H1 (cell line): Measurements from ENCODE around the gene GSE1. TPM values are rescaled to one million over a fixed set of nuclear protein-coding genes. Genes with fewer than 3 reads are reported as not detected.
A peak's percentile ranks its signal among the peaks of the same experiment; 100 is the strongest.

ENCODE experiments used
- CTCF ChIA-PET: fragments of 300-600 bp; sonication (Branson Sonifier 250); formaldehyde crosslinking; loops from one replicate; lab custom pipeline; 2021; ENCODE audit not compliant: partially characterized antibody; lab: Charles Lee
- POLR2A ChIA-PET: fragments of 300-600 bp; sonication (Branson Sonifier 250); formaldehyde crosslinking; loops from one replicate; lab custom pipeline; 2021; ENCODE audit warnings: inconsistent platforms; ENCODE audit not compliant: partially characterized antibody; lab: Charles Lee
- DNase-seq, 2 experiments: peaks; one replicate each; pipeline versions ENCODE4 v3.0.0 to v3.0.0-alpha.2; 2010 to 2022; ENCODE audit warnings: low spot score in 2 of 2, low read depth in 1 of 2, mixed read lengths in 1 of 2
- FAIRE-seq: peaks from 2 replicates; lab custom pipeline; 2011; peaks lifted over from hg19 to GRCh38; lab: Jason Lieb, UNC
- H2AFZ ChIP-seq: 2 replicates; pipeline ENCODE4 v1.8.1; 2012; ENCODE audit warnings: low read length, inconsistent platforms
- H2AK5ac ChIP-seq: 2 replicates; pipeline ENCODE4 v1.6.1; 2013; ENCODE audit warnings: low read depth, low read length
- H2BK120ac ChIP-seq: replicated peaks from 2 replicates; pipeline ENCODE3; 2013; ENCODE audit warnings: low read depth, low read length, inconsistent platforms
- H2BK12ac ChIP-seq: 2 replicates; pipeline ENCODE4 v1.6.1; 2013; ENCODE audit warnings: low read depth, low read length
- H2BK15ac ChIP-seq: 2 replicates; pipeline ENCODE4 v1.6.1; 2013; ENCODE audit warnings: low read length
- H2BK20ac ChIP-seq: 2 replicates; pipeline ENCODE4 v1.6.1; 2013; ENCODE audit warnings: low read length
- H2BK5ac ChIP-seq: 2 replicates; pipeline ENCODE4 v1.6.1; 2013; ENCODE audit warnings: low read depth, low read length
- H3K14ac ChIP-seq: 2 replicates; pipeline ENCODE4 v1.6.1; 2013; ENCODE audit warnings: inconsistent platforms; ENCODE audit not compliant: insufficient read length
- H3K18ac ChIP-seq: 2 replicates; pipeline ENCODE4 v1.6.1; 2013; ENCODE audit warnings: low read length; ENCODE audit errors: extremely low read depth
- H3K23ac ChIP-seq: 2 replicates; pipeline ENCODE4 v1.6.1; 2013; ENCODE audit warnings: inconsistent platforms; ENCODE audit not compliant: insufficient read length
- H3K23me2 ChIP-seq: 2 replicates; pipeline ENCODE4 v1.6.1; 2013; ENCODE audit warnings: low read depth, low read length
- H3K27ac ChIP-seq: 2 replicates; pipeline ENCODE4 v1.6.1; 2011; ENCODE audit warnings: low read depth, low read length, inconsistent platforms
- H3K27me3 ChIP-seq, 4 experiments: replicated peaks in 1 of 4; 1 replicate in 1 of 4; 2 replicates in 3 of 4; pipeline versions ENCODE4 v1.6.1 to v1.8.1; 2011 to 2013; ENCODE audit warnings: low read length in 3 of 4, mild to moderate bottlenecking in 3 of 4, inconsistent platforms in 2 of 4, mixed read lengths in 2 of 4, moderate library complexity in 1 of 4; ENCODE audit not compliant: control insufficient read depth in 3 of 4, insufficient read depth in 3 of 4; ENCODE audit errors: extremely low read depth in 1 of 4
- H3K36me3 ChIP-seq, 4 experiments: 2 replicates each; pipeline versions ENCODE4 v1.6.1 to v1.8.1; 2011 to 2013; ENCODE audit warnings: mild to moderate bottlenecking in 4 of 4, low read length in 3 of 4, moderate library complexity in 2 of 4, control low read depth in 1 of 4, inconsistent platforms in 1 of 4; ENCODE audit not compliant: insufficient read depth in 4 of 4, control insufficient read depth in 2 of 4
- H3K4ac ChIP-seq: replicated peaks from 2 replicates; pipeline ENCODE3; 2013; ENCODE audit warnings: low read length, low read depth, mixed read lengths, inconsistent platforms; ENCODE audit not compliant: insufficient read length
- H3K4me1 ChIP-seq, 4 experiments: replicated peaks in 1 of 4; 1 replicate in 1 of 4; 2 replicates in 3 of 4; pipeline versions ENCODE4 v1.6.1 to v1.8.1; 2011 to 2013; ENCODE audit warnings: low read length in 3 of 4, inconsistent platforms in 2 of 4, mixed read lengths in 1 of 4; ENCODE audit not compliant: insufficient read depth in 4 of 4, control insufficient read depth in 3 of 4
- H3K4me2 ChIP-seq, 2 experiments: 2 replicates each; pipeline versions ENCODE4 v1.6.1 to v1.8.1; 2011 to 2013; ENCODE audit warnings: low read depth in 2 of 2, low read length in 2 of 2, control low read depth in 1 of 2, inconsistent platforms in 1 of 2, mild to moderate bottlenecking in 1 of 2; ENCODE audit not compliant: insufficient read depth in 1 of 2
- H3K4me3 ChIP-seq, 4 experiments: fragments of 200-600, 300-600 bp in 1 of 4; sonication (generic), shearing (Covaris generic), sonication (Bioruptor Twin) in 1 of 4; 2 replicates each; pipeline versions ENCODE4 v1.5.1 to v1.8.1; 2011 to 2016; ENCODE audit warnings: low read length in 4 of 4, low read depth in 3 of 4, control low read depth in 2 of 4, inconsistent platforms in 2 of 4, mild to moderate bottlenecking in 2 of 4, mixed read lengths in 1 of 4, moderate library complexity in 1 of 4; ENCODE audit not compliant: insufficient read depth in 2 of 4; ENCODE audit errors: extremely low read depth in 1 of 4
- H3K56ac ChIP-seq: replicated peaks from 2 replicates; pipeline ENCODE3; 2013; ENCODE audit warnings: low read depth, mild to moderate bottlenecking, mixed read lengths, low read length, inconsistent platforms; ENCODE audit not compliant: insufficient read length
- H3K79me1 ChIP-seq: 2 replicates; pipeline ENCODE4 v1.6.1; 2013; ENCODE audit warnings: low read depth, low read length, control low read depth
- H3K79me2 ChIP-seq, 2 experiments: 2 replicates each; pipeline versions ENCODE4 v1.6.1 to v1.8.1; 2012 to 2013; ENCODE audit warnings: low read length in 2 of 2, mild to moderate bottlenecking in 2 of 2, inconsistent platforms in 1 of 2; ENCODE audit not compliant: insufficient read depth in 2 of 2, control insufficient read depth in 1 of 2
- H3K9ac ChIP-seq, 4 experiments: replicated peaks in 1 of 4; 1 replicate in 1 of 4; 2 replicates in 3 of 4; pipeline versions ENCODE4 v1.6.1 to v1.8.1; 2011 to 2013; ENCODE audit warnings: low read depth in 3 of 4, low read length in 3 of 4, control low read depth in 2 of 4, mild to moderate bottlenecking in 2 of 4, moderate library complexity in 2 of 4, inconsistent platforms in 1 of 4; ENCODE audit errors: extremely low read depth in 1 of 4
- H3K9me3 ChIP-seq, 2 experiments: 2 replicates each; pipeline versions ENCODE4 v1.6.1 to v1.8.1; 2012 to 2013; ENCODE audit warnings: mild to moderate bottlenecking in 2 of 2, moderate library complexity in 2 of 2, control low read depth in 1 of 2, inconsistent platforms in 1 of 2, low read depth in 1 of 2, low read length in 1 of 2, mixed read lengths in 1 of 2; ENCODE audit not compliant: insufficient read depth in 2 of 2
- H4K20me1 ChIP-seq, 2 experiments: replicated peaks in 1 of 2; 2 replicates each; pipeline versions ENCODE3 to v1.8.1; 2011 to 2013; ENCODE audit warnings: inconsistent platforms in 2 of 2, low read length in 2 of 2, mild to moderate bottlenecking in 1 of 2; ENCODE audit not compliant: insufficient read depth in 2 of 2, control insufficient read depth in 1 of 2
- H4K5ac ChIP-seq: 2 replicates; pipeline ENCODE4 v1.6.1; 2013; ENCODE audit warnings: low read length, low read depth, mixed read lengths, inconsistent platforms; ENCODE audit not compliant: insufficient read length
- H4K8ac ChIP-seq: 2 replicates; pipeline ENCODE4 v1.8.0; 2013; ENCODE audit warnings: mild to moderate bottlenecking, moderate library complexity, low read length, inconsistent platforms; ENCODE audit not compliant: insufficient read depth; ENCODE audit errors: extremely low read depth
- H4K91ac ChIP-seq: replicated peaks from 2 replicates; pipeline ENCODE3; 2013; ENCODE audit warnings: low read length, mixed read lengths, inconsistent platforms; ENCODE audit not compliant: insufficient read length
- CBX8 ChIP-seq: fragments of 300-800, 300-1000 bp; sonication (generic); IDR thresholded peaks from 2 replicates; pipeline ENCODE4 v1.7.1; 2016; ENCODE audit warnings: low read depth, low read length, borderline replicate concordance
- CTBP2 ChIP-seq: IDR thresholded peaks from 2 replicates; pipeline ENCODE4 v1.7.0; 2011; ENCODE audit warnings: borderline replicate concordance, mild to moderate bottlenecking, moderate library complexity, mixed read lengths, low read length; ENCODE audit not compliant: insufficient read depth, insufficient read length
- FOSL1 ChIP-seq: IDR thresholded peaks from 2 replicates; pipeline ENCODE4 v1.6.1; 2011; ENCODE audit warnings: mild to moderate bottlenecking, low read depth, low read length, moderate library complexity; ENCODE audit not compliant: insufficient read depth
- KDM1A ChIP-seq: fragments of 200-600, 300-600 bp; sonication (generic); IDR thresholded peaks from 2 replicates; pipeline ENCODE4 v1.7.1; 2016; ENCODE audit warnings: mild to moderate bottlenecking, low read length, borderline replicate concordance
- KDM5A ChIP-seq: fragments of 200-600 bp; IDR thresholded peaks from 2 replicates; pipeline ENCODE4 v1.7.1; 2012; ENCODE audit warnings: mild to moderate bottlenecking, low read length, inconsistent platforms, mixed read lengths
- MAFK ChIP-seq: IDR thresholded peaks from 2 replicates; pipeline ENCODE4 v1.6.1; 2012; ENCODE audit warnings: low read depth, mild to moderate bottlenecking, improper control_type of control experiment, low read length
- POLR2AphosphoS5 ChIP-seq: IDR thresholded peaks from 2 replicates; pipeline ENCODE4 v1.6.1; 2011; ENCODE audit warnings: low read depth, low read length
- RFX5 ChIP-seq: IDR thresholded peaks from 2 replicates; pipeline ENCODE4 v1.6.1; 2011; ENCODE audit warnings: low read depth, low read length, improper control_type of control experiment, borderline replicate concordance
- SP4 ChIP-seq: IDR thresholded peaks from 2 replicates; pipeline ENCODE4 v1.6.1; 2012; ENCODE audit warnings: low read length, inconsistent platforms
- SRF ChIP-seq: IDR thresholded peaks from 2 replicates; pipeline ENCODE4 v1.6.1; 2011; ENCODE audit warnings: mild to moderate bottlenecking, low read depth, low read length, moderate library complexity
- TAF1 ChIP-seq: IDR thresholded peaks from 2 replicates; pipeline ENCODE4 v1.6.1; 2011; ENCODE audit warnings: mild to moderate bottlenecking, low read depth, low read length
- TBP ChIP-seq: IDR thresholded peaks from 2 replicates; pipeline ENCODE4 v1.6.1; 2011; ENCODE audit warnings: low read depth, low read length, improper control_type of control experiment
- TEAD4 ChIP-seq: IDR thresholded peaks from 2 replicates; pipeline ENCODE4 v1.6.1; 2012; ENCODE audit warnings: low read depth, low read length, inconsistent platforms, mixed read lengths
- YY1 ChIP-seq: IDR thresholded peaks from 2 replicates; pipeline ENCODE4 v1.6.1; 2011; ENCODE audit warnings: low read depth, mild to moderate bottlenecking, low read length
- WGBS, 2 experiments: shearing (Covaris generic) in 1 of 2; methylation state at CpG; one replicate each; pipeline versions ENCODE4 v1.1.6 to v1.1.7; 2013 to 2015; ENCODE audit warnings: low lambda C conversion rate in 2 of 2, mixed read lengths in 2 of 2, inconsistent platforms in 1 of 2, low coverage in 1 of 2, missing lambda C conversion rate in 1 of 2; ENCODE audit not compliant: insufficient replicate concordance in 2 of 2, insufficient coverage in 1 of 2, insufficient read length in 1 of 2; ENCODE audit errors: extremely low coverage in 1 of 2, missing lambda C conversion rate in 1 of 2; 5-methylcytosine and 5-hydroxymethylcytosine counted together
- polyA plus RNA-seq, 7 experiments: library from polyadenylated mRNA; depleted of rRNA in 3 of 7; stranded (reverse) in 5 of 7; unstranded in 2 of 7; fragments of >200 nt in 5 of 7; fragments of 200-250 nt in 2 of 7; gene quantifications; 1 replicate in 5 of 7; 2 replicates in 1 of 7; 4 replicates in 1 of 7; pipeline versions ENCODE4 v1.2.1 to v1.2.3, GENCODE V29; 2011 to 2013; ENCODE audit warnings: missing spikeins in 2 of 7, mixed read lengths in 2 of 7
- total RNA-seq: library from RNA; stranded (reverse); fragmentation: NEBNext Ultra II Directional; extraction: Animal tissue kit (Norgen Biotek cat#: 25700); gene quantifications from 2 replicates; pipeline ENCODE4 v1.2.1, GENCODE V29; 2021

Gene GSE1
- total and polyA plus RNA-seq, 2 of the 8 experiments (the other 6 are each of a cell fraction or from before 2014, with no cell fraction given), result 26.0 to 65.6 TPM

DNA sequence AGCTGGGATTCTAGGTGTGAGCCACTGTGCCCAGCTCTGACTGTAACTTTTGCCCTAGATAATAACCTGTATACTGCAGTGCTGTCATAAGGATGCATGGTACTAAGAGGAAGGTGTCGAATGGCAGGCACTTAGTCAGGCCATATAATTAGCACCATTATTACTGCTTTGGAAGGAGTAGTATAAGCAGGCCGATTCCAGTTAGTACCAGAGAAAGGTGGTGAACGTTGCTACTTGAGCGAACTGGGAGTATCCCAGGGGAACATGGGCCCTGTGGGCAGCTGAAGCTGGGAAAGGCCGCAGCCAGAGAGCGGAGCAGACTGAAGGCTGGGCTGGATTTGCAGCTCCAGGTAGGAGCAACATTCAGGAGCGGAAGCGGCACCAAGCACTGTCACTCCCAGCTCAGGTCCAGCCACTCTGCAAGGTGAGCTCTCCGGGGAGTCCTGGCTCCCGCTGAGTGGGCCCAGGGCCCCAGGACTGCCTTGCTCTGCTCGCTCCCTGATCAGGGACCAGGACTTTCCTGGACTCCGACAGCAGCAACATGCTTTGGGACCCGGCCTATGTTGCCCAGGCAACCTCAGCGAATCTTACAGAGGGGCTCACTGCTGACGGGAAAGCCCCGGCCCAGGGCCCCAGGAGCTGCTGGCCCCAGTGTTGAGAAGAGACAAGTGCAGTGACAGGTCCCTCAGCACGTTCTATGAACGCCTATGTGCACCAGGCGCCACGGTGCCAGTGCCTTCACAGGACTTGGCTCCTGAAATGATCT, 109.2 kb downstream of the GSE1 start:
- ChIA-PET POLR2A (no interaction called here), CTCF (interaction anchor here (0.6 to 20.7 kb wide), 6 partner anchors 33 to 425 kb away, joined by 3 to 620 read pairs (median 4); partner anchors contain the start of gene GINS2)
- H3K4me3 ChIP-seq, result no peak overlapping the region
- H2BK12ac ChIP-seq, result no peak overlapping the region
- H2BK5ac ChIP-seq, result no peak overlapping the region
- no peaks in the 10 kb centered on the region for H3K36me3 ChIP-seq
- H4K5ac ChIP-seq, result no peak overlapping the region
- WGBS, 2 experiments, result 87% methylated on average over 20 of the region's 20 CpGs; no CpG with 5 or more reads in 1 of the 2 experiments
- H3K14ac ChIP-seq, result no peak overlapping the region
- H3K79me2 ChIP-seq, result no peaks in the 10 kb centered on the region
- peaks cover 2 to 11% of the 10 kb centered on the region in 2 experiments for H4K20me1 ChIP-seq
- H4K91ac ChIP-seq, result no peak overlapping the region
- no peak overlapping the region for H3K18ac ChIP-seq
- no peak overlapping the region for H2AK5ac ChIP-seq
- H3K4me2 ChIP-seq, result no peak overlapping the region
- no peak overlapping the region for H3K56ac ChIP-seq
- H3K27ac ChIP-seq, result no peak overlapping the region
- H3K23ac ChIP-seq, result no peak overlapping the region
- FAIRE-seq, result no peak
- H3K27me3 ChIP-seq, result no peaks in the 10 kb centered on the region; a peak in 2 of 7 replicates
- no peak overlapping the region for H3K9ac ChIP-seq
- no peaks in the 10 kb centered on the region for H3K79me1 ChIP-seq
- H3K9me3 ChIP-seq, result no peaks in the 10 kb centered on the region
- no peak overlapping the region for H2BK20ac ChIP-seq
- no peaks in the 10 kb centered on the region; a peak in 2 of 7 replicates for H3K4me1 ChIP-seq
- no peak overlapping the region for H2AFZ ChIP-seq
- no peak overlapping the region for H2BK15ac ChIP-seq
- no peaks in the 10 kb centered on the region for H3K23me2 ChIP-seq
- no peak overlapping the region for H3K4ac ChIP-seq
- no peak overlapping the region for H2BK120ac ChIP-seq
- DNase-seq, result no peak
- H4K8ac ChIP-seq, result 0 out of 2 replicates have a peak overlapping the region, but pooled peaks have one; percentile 39
- no peak for TF ChIP-seq RFX5
- TF ChIP-seq CBX8, result no peak
- TF ChIP-seq MAFK, result no peak
- no peak for TF ChIP-seq KDM1A
- TF ChIP-seq YY1, result no peak
- TF ChIP-seq TBP, result no peak
- no peak for TF ChIP-seq SP4
- no peak for TF ChIP-seq TAF1
- no peak for TF ChIP-seq FOSL1
- TF ChIP-seq TEAD4, result no peak
- no peak for TF ChIP-seq POLR2AphosphoS5
- TF ChIP-seq CTBP2, result no peak
- TF ChIP-seq SRF, result no peak
- no peak for TF ChIP-seq KDM5A
